ENCODE measurements around the gene NUP98.
"Not testable (repeated sequence)": the region's sequence is repeated elsewhere in the genome, so short reads cannot be mapped to it uniquely, and the experiment has no call there.

NUP98 gene

GRCh38 chr11:3781423-3781822 is 15.9 kb downstream of the NUP98 start:
- no peak for TF ChIP-seq CTCF (IDR thresholded peaks at IDR 0.05; ENCODE audit: low read depth, low read length)
- DNase-seq (ENCODE audit: extremely low read depth, low read depth): no peak

GRCh38 chr11:3775736-3776406 is 21.5 kb downstream of the NUP98 start:
- TF ChIP-seq CTCF (IDR thresholded peaks at IDR 0.05; ENCODE audit: low read depth, low read length): no peak
- DNase-seq (ENCODE audit: extremely low read depth, low read depth): no peak

- TF ChIP-seq CTCF (IDR thresholded peaks at IDR 0.05; ENCODE audit: low read depth, low read length): no peak
- no peak for DNase-seq (ENCODE audit: extremely low read depth, low read depth)
These were observed 24.2 kb downstream of the NUP98 start for GRCh38 chr11:3773180-3773579.

- no peak for DNase-seq (ENCODE audit: extremely low read depth, low read depth)
- no peak for TF ChIP-seq CTCF (IDR thresholded peaks at IDR 0.05; ENCODE audit: low read depth, low read length)
These were observed 29.8 kb downstream of the NUP98 start for GRCh38 chr11:3767536-3767935.

GRCh38 chr11:3766836-3767235 is 30.5 kb downstream of the NUP98 start:
- not testable (repeated sequence) for DNase-seq (ENCODE audit: extremely low read depth, low read depth)

- no peak for TF ChIP-seq CTCF (IDR thresholded peaks at IDR 0.05; ENCODE audit: low read depth, low read length)
- DNase-seq (ENCODE audit: extremely low read depth, low read depth): no peak
These were observed 33.1 kb downstream of the NUP98 start for GRCh38 chr11:3764266-3764665.

GRCh38 chr11:3755151-3755550 is 42.2 kb downstream of the NUP98 start:
- DNase-seq (ENCODE audit: extremely low read depth, low read depth): no peak

More at GRCh38 chr11:3755151-3755550, 42.2 kb downstream of the NUP98 start:
- TF ChIP-seq CTCF (IDR thresholded peaks at IDR 0.05; ENCODE audit: low read depth, low read length): no peak
